Trophoblast cell (in vitro differentiated cells and primary cell): Measurements from ENCODE around the gene EXOC3L2.

Experiments
- DNase-seq, 2 donors: peaks; one replicate each; pipeline ENCODE4 v3.0.0-alpha.2; 2016
- H2AFZ ChIP-seq: 2 replicates; pipeline ENCODE4 v1.6.1; 2013; ENCODE audit warnings: low read length, moderate library complexity, mild to moderate bottlenecking; ENCODE audit not compliant: insufficient read depth, poor library complexity
- H2AK5ac ChIP-seq: 2 replicates; pipeline ENCODE4 v1.6.1; 2013; ENCODE audit warnings: mild to moderate bottlenecking, low read length
- H2BK120ac ChIP-seq: 2 replicates; pipeline ENCODE4 v1.6.1; 2013; ENCODE audit warnings: low read length, mild to moderate bottlenecking, moderate library complexity; ENCODE audit not compliant: insufficient read depth, poor library complexity
- H2BK12ac ChIP-seq: 2 replicates; pipeline ENCODE4 v1.6.1; 2013; ENCODE audit warnings: mild to moderate bottlenecking, low read length, moderate library complexity
- H2BK5ac ChIP-seq: 2 replicates; pipeline ENCODE4 v1.6.1; 2013; ENCODE audit warnings: low read length, low read depth, moderate library complexity, mild to moderate bottlenecking; ENCODE audit not compliant: poor library complexity
- H3K14ac ChIP-seq: 2 replicates; pipeline ENCODE4 v1.6.1; 2013; ENCODE audit warnings: mild to moderate bottlenecking, low read length
- H3K18ac ChIP-seq: 2 replicates; pipeline ENCODE4 v1.6.1; 2013; ENCODE audit warnings: mild to moderate bottlenecking, low read length
- H3K23ac ChIP-seq: 2 replicates; pipeline ENCODE4 v1.6.1; 2013; ENCODE audit warnings: low read length
- H3K27ac ChIP-seq: 2 replicates; pipeline ENCODE4 v1.5.1; 2013; ENCODE audit warnings: low read depth, mild to moderate bottlenecking, inconsistent platforms, low read length, moderate library complexity
- H3K27me3 ChIP-seq: 2 replicates; pipeline ENCODE4 v1.6.1; 2013; ENCODE audit warnings: inconsistent platforms, mild to moderate bottlenecking, low read length, moderate library complexity; ENCODE audit not compliant: insufficient read depth
- H3K36me3 ChIP-seq, 2 experiments: 1 replicate in 1 of 2; 2 replicates in 1 of 2; pipeline ENCODE4 v1.6.1; 2013; ENCODE audit warnings: low read length in 2 of 2, mild to moderate bottlenecking in 2 of 2, moderate library complexity in 1 of 2; ENCODE audit not compliant: insufficient read depth in 2 of 2, control insufficient read depth in 1 of 2
- H3K4ac ChIP-seq: 2 replicates; pipeline ENCODE4 v1.6.1; 2013; ENCODE audit warnings: low read depth, mild to moderate bottlenecking, low read length, moderate library complexity
- H3K4me1 ChIP-seq, 2 experiments: 1 replicate in 1 of 2; 2 replicates in 1 of 2; pipeline ENCODE4 v1.6.1; 2013; ENCODE audit warnings: low read length in 2 of 2, mild to moderate bottlenecking in 2 of 2, moderate library complexity in 1 of 2; ENCODE audit not compliant: insufficient read depth in 2 of 2, control insufficient read depth in 1 of 2
- H3K4me2 ChIP-seq: 2 replicates; pipeline ENCODE4 v1.6.1; 2013; ENCODE audit warnings: inconsistent platforms, mild to moderate bottlenecking, low read length, moderate library complexity
- H3K4me3 ChIP-seq: 2 replicates; pipeline ENCODE4 v1.5.1; 2013; ENCODE audit warnings: mild to moderate bottlenecking, low read depth, low read length, inconsistent platforms
- H3K79me1 ChIP-seq: one replicate; pipeline ENCODE4 v1.6.1; 2013; ENCODE audit warnings: low read length
- H3K79me2 ChIP-seq: 2 replicates; pipeline ENCODE4 v1.6.1; 2013; ENCODE audit warnings: low read length, mild to moderate bottlenecking; ENCODE audit not compliant: control insufficient read depth, insufficient read depth, poor library complexity
- H3K9ac ChIP-seq: 2 replicates; pipeline ENCODE4 v1.6.1; 2013; ENCODE audit warnings: mild to moderate bottlenecking, low read length
- H3K9me3 ChIP-seq: 2 replicates; pipeline ENCODE4 v1.6.1; 2013; ENCODE audit warnings: low read depth, mild to moderate bottlenecking, control low read depth, inconsistent platforms, low read length; ENCODE audit not compliant: insufficient read depth
- H4K12ac ChIP-seq: 2 replicates; pipeline ENCODE4 v1.6.1; 2013; ENCODE audit warnings: low read depth, mild to moderate bottlenecking, low read length, moderate library complexity
- H4K8ac ChIP-seq: 2 replicates; pipeline ENCODE4 v1.6.1; 2013; ENCODE audit warnings: low read depth, mild to moderate bottlenecking, low read length, moderate library complexity
- H4K91ac ChIP-seq: one replicate; pipeline ENCODE4 v1.6.1; 2013; ENCODE audit warnings: low read depth, mild to moderate bottlenecking, low read length, moderate library complexity
- WGBS: extraction: QIAGEN DNeasy Blood & Tissue Kit; methylation state at CpG from one replicate; pipeline ENCODE4 v1.1.7; 2013; ENCODE audit warnings: missing lambda C conversion rate; ENCODE audit not compliant: insufficient read length, insufficient coverage; ENCODE audit errors: extremely low coverage; 5-methylcytosine and 5-hydroxymethylcytosine counted together

EXOC3L2 gene

GRCh38 chr19:45187421-45188100, 57.6 kb downstream of the EXOC3L2 start:
- Histone ChIP-seq H2BK120ac (no peak overlapping the region), H3K36me3 (no peaks in the 10 kb centered on the region), H3K4me1 (no peaks in the 10 kb centered on the region), H4K8ac (no peak overlapping the region), H3K27ac (no peak overlapping the region), H4K91ac (no peak overlapping the region), H2AK5ac (no peak overlapping the region), H3K18ac (no peak overlapping the region), H2AFZ (no peak overlapping the region), H3K23ac (no peak overlapping the region), H3K14ac (no peak overlapping the region), H3K79me1 (no peaks in the 10 kb centered on the region), H3K79me2 (no peaks in the 10 kb centered on the region), H4K12ac (no peak overlapping the region), H2BK12ac (no peak overlapping the region), H3K27me3 (no peaks in the 10 kb centered on the region), H3K9ac (no peak overlapping the region), H2BK5ac (no peak overlapping the region), H3K4me3 (no peak overlapping the region), H3K4me2 (no peak overlapping the region), H3K9me3 (peaks cover 2% of the 10 kb centered on the region), H3K4ac (no peak overlapping the region)
- DNase-seq: peak in 1 of 2 donors; percentile 64
- WGBS: no CpG with 5 or more reads among the region's 12 CpGs

GRCh38 chr19:45186509-45187334, 58.5 kb downstream of the EXOC3L2 start:
- Histone ChIP-seq H2AK5ac (no peak overlapping the region), H3K36me3 (no peaks in the 10 kb centered on the region), H4K8ac (no peak overlapping the region), H3K4me1 (no peaks in the 10 kb centered on the region), H2BK120ac (no peak overlapping the region), H2BK12ac (no peak overlapping the region), H3K9ac (no peak overlapping the region), H2BK5ac (no peak overlapping the region), H4K91ac (no peak overlapping the region), H3K9me3 (peaks cover 2% of the 10 kb centered on the region), H3K27me3 (no peaks in the 10 kb centered on the region), H3K23ac (no peak overlapping the region), H3K4me2 (no peak overlapping the region), H3K79me2 (no peaks in the 10 kb centered on the region), H3K4me3 (no peak overlapping the region), H3K4ac (no peak overlapping the region), H4K12ac (no peak overlapping the region), H3K79me1 (no peaks in the 10 kb centered on the region), H3K27ac (no peak overlapping the region), H3K14ac (no peak overlapping the region), H2AFZ (no peak overlapping the region), H3K18ac (no peak overlapping the region)
- WGBS: no CpG with 5 or more reads among the region's 12 CpGs
- no peak for DNase-seq

GRCh38 chr19:45184115-45184514, 61.1 kb downstream of the EXOC3L2 start:
- H4K91ac ChIP-seq: no peak overlapping the region
- no peak overlapping the region for H3K9ac ChIP-seq
- H3K27ac ChIP-seq: no peak overlapping the region
- no peak overlapping the region for H3K14ac ChIP-seq
- H3K4ac ChIP-seq: no peak overlapping the region
- H3K36me3 ChIP-seq: no peaks in the 10 kb centered on the region
- H2BK5ac ChIP-seq: no peak overlapping the region
- no peak overlapping the region for H4K12ac ChIP-seq
- no peaks in the 10 kb centered on the region for H3K27me3 ChIP-seq
- no peak overlapping the region for H2BK12ac ChIP-seq
- no peak overlapping the region for H2BK120ac ChIP-seq
- no peak overlapping the region for H2AFZ ChIP-seq
- peaks cover 2% of the 10 kb centered on the region for H3K9me3 ChIP-seq
- peaks cover 9% of the 10 kb centered on the region for H3K79me2 ChIP-seq
- DNase-seq: no peak
- peaks cover 6 to 7% of the 10 kb centered on the region in 2 experiments for H3K4me1 ChIP-seq
- no peak overlapping the region for H3K23ac ChIP-seq
- no peak overlapping the region for H3K4me3 ChIP-seq
- H3K18ac ChIP-seq: no peak overlapping the region
- no peak overlapping the region for H4K8ac ChIP-seq
- no CpG with 5 or more reads among the region's 5 CpGs for WGBS
- peaks cover 7% of the 10 kb centered on the region for H3K79me1 ChIP-seq
- no peak overlapping the region for H3K4me2 ChIP-seq
- H2AK5ac ChIP-seq: no peak overlapping the region

- Histone ChIP-seq H4K91ac (no peak overlapping the region), H3K18ac (no peak overlapping the region), H3K27me3 (no peaks in the 10 kb centered on the region)
Measured at GRCh38 chr19:45182758-45183157, 62.4 kb downstream of the EXOC3L2 start.

More at GRCh38 chr19:45182758-45183157, 62.4 kb downstream of the EXOC3L2 start:
- no peak overlapping the region for H2BK120ac ChIP-seq
- no peak overlapping the region for H4K8ac ChIP-seq
- H3K9me3 ChIP-seq: peaks cover 2% of the 10 kb centered on the region
- no peak overlapping the region for H3K14ac ChIP-seq
- WGBS: no CpG with 5 or more reads among the region's 4 CpGs
- no peaks in the 10 kb centered on the region for H3K36me3 ChIP-seq
- no peak overlapping the region for H2BK5ac ChIP-seq
- no peak overlapping the region for H3K4me3 ChIP-seq
- H3K23ac ChIP-seq: no peak overlapping the region
- no peak overlapping the region for H3K9ac ChIP-seq
- no peak for DNase-seq
- no peak overlapping the region for H2AK5ac ChIP-seq
- H3K4ac ChIP-seq: no peak overlapping the region
- H3K79me2 ChIP-seq: peaks cover 12% of the 10 kb centered on the region
- no peak overlapping the region for H2BK12ac ChIP-seq
- no peak overlapping the region for H3K27ac ChIP-seq
- no peak overlapping the region for H4K12ac ChIP-seq
- H2AFZ ChIP-seq: no peak overlapping the region
- H3K4me2 ChIP-seq: no peak overlapping the region
- H3K4me1 ChIP-seq: peaks cover 6 to 7% of the 10 kb centered on the region in 2 experiments
- H3K79me1 ChIP-seq: peaks cover 14% of the 10 kb centered on the region
